Activated T-cell treated with anti-CD3 and anti-CD28 coated beads, Interleukin-2, amount 50 U/mL, for 4 hours (primary cell): Measurements from ENCODE around the gene ATF1. TPM values are rescaled to one million over a fixed set of nuclear protein-coding genes. Genes with fewer than 3 reads are reported as not detected.
"Not testable (repeated sequence)": the region's sequence is repeated elsewhere in the genome, so short reads cannot be mapped to it uniquely, and the experiment has no call there.

Experiments
- ATAC-seq, 2 donors: fragments of 200-7000 bp; cut with Tn5 transposase; one replicate each; pipeline ENCODE4 v1.10.0; 2021
- DNase-seq: peaks from one replicate; pipeline ENCODE4 v3.0.0-alpha.2; 2020
- H3K27me3 Mint-ChIP-seq: one replicate; pipeline ENCODE4 v1.8.0; 2021; ENCODE audit warnings: low read depth, mixed read lengths
- H3K36me3 Mint-ChIP-seq: one replicate; pipeline ENCODE4 v1.8.0; 2022; ENCODE audit warnings: mixed read lengths; ENCODE audit not compliant: insufficient read depth
- H3K4me1 Mint-ChIP-seq: one replicate; pipeline ENCODE4 v1.8.0; 2021; ENCODE audit warnings: low read depth, mixed read lengths
- H3K4me3 Mint-ChIP-seq: one replicate; pipeline ENCODE4 v1.8.0; 2021; ENCODE audit warnings: mild to moderate bottlenecking, moderate library complexity, mixed read lengths
- H3K9me3 Mint-ChIP-seq: one replicate; pipeline ENCODE4 v1.8.0; 2021; ENCODE audit warnings: mixed read lengths
- total RNA-seq, 3 donors: library from RNA; stranded (reverse); gene quantifications; one replicate each; pipeline ENCODE4 v1.2.1, GENCODE V29; 2021

ATF1 gene
- total RNA-seq, 3 donors from 2014 or later = 55.5 to 72.6 (median 60.8) TPM

DNA sequence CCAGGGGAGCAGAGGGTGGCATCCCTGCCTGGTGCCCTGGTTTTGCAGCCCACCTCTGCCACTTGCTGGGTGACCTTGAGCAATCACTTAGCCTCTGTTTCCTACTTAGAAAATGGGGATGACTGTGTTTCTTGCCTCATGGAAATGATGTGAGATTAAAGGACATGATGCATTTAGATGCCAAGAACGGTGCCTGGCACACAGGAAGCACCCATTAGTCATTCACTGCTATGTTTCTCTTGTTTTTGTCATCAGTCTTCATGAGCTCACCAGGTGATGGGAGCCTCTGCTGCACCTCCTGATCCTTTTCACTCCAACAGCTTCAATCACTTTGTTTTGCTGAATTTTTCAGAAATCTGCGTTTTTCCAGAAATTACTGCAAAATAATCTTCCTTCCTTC lies 23.6 kb upstream of the ATF1 start:
- ATAC-seq (no peak), DNase-seq (no peak)
- H3K27me3 Mint-ChIP-seq = no peaks in the 10 kb centered on the region
- peaks cover 48% of the 10 kb centered on the region for H3K36me3 Mint-ChIP-seq
- H3K4me3 Mint-ChIP-seq = no peak overlapping the region
- no peaks in the 10 kb centered on the region for H3K4me1 Mint-ChIP-seq
- H3K9me3 Mint-ChIP-seq = no peaks in the 10 kb centered on the region

DNA sequence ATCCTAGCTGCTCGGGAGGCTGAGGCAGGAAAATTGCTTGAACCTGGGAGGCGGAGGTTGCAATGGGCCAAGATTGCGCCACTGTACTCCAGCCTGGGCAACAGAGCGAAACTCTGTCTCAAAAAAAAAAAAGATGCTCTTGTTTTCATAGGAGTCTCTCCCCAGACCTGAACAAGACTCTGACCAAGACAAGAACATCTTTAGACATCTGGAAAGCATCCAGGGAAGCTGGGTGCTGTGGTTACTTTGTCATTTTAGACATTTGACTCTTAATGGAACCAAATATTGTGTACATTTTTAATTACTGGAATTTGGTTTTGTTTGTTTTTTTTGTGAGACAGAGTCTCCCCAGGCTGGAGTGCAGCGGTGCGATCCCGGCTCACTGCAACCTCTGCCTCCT lies 21.1 kb upstream of the ATF1 start:
- no peaks in the 10 kb centered on the region for H3K4me1 Mint-ChIP-seq

DNA sequence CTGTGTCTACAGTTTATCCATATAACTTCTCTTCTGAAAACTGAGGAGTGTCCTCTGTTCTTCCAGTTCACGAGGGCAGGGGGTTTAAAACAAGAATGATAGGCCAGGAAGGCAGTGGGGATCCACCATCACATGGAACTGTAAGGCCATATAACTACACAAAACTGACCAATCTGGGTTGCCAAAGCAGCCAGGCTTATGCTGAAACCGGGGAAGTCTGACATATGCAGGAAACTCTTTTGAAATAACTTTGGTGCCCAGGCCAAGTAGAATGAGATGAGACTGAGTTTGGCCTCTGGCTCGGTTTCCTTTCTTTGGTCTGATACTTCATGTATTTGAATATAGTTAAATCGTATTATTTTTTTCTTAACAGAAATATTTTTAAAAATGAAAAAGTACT lies 18.0 kb upstream of the ATF1 start:
- ATAC-seq (no peak), DNase-seq (no peak)
- H3K9me3 Mint-ChIP-seq = no peaks in the 10 kb centered on the region
- no peak overlapping the region for H3K4me3 Mint-ChIP-seq
- H3K36me3 Mint-ChIP-seq = peaks cover 42% of the 10 kb centered on the region
- H3K27me3 Mint-ChIP-seq = no peaks in the 10 kb centered on the region
- H3K4me1 Mint-ChIP-seq = no peaks in the 10 kb centered on the region

More for the DNA sequence above, 21.1 kb upstream of the ATF1 start:
- peaks cover 48% of the 10 kb centered on the region for H3K36me3 Mint-ChIP-seq
- no peak overlapping the region for H3K4me3 Mint-ChIP-seq
- H3K27me3 Mint-ChIP-seq = no peaks in the 10 kb centered on the region
- ATAC-seq = no peak
- no peaks in the 10 kb centered on the region for H3K9me3 Mint-ChIP-seq
- no peak for DNase-seq

DNA sequence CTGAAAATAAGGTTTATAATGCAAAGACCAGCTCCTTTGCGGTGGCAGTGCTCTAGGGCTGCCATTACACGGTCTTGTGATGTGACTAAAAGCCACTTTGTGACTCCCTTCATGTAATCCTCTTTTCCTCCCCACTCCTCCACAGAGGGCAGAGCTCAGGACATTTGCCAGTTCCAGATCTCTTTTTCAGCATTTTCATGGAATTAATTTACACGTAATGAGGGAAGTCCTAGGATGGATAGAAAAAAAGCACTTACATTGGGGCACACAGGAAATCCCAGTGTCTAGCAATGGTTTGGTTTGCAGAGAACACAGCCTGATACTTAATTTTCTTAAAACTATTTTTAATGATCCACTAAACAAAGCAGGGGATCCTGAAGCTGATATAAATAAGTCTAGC lies 17.5 kb upstream of the ATF1 start:
- DNase-seq = no peak
- Mint-ChIP-seq H3K4me3 (no peak overlapping the region), H3K4me1 (no peaks in the 10 kb centered on the region), H3K9me3 (no peaks in the 10 kb centered on the region), H3K27me3 (no peaks in the 10 kb centered on the region), H3K36me3 (peaks cover 36% of the 10 kb centered on the region)
- ATAC-seq = no peak

DNA sequence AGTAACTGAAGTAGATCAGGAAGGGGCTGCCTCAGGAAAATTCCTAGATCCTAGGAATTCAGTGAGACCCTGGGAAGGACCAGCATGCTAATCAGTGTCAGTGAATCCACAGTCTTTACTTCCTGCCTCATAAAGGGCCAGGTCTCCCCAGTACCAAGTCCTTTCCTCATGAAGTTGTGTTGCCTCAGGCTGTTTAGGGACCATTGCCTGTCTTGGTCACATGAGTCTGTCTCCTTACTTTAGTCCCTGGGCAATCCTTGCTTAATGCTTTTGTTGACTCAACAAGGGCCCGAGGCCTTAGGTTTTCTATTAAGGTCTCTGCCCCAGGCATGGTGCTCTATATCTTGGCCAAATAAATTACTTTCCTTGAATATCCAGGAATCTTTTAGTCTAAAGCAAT lies 16.1 kb upstream of the ATF1 start:
- no peaks in the 10 kb centered on the region for H3K9me3 Mint-ChIP-seq
- H3K4me1 Mint-ChIP-seq = no peaks in the 10 kb centered on the region
- H3K36me3 Mint-ChIP-seq = peaks cover 29% of the 10 kb centered on the region
- no peak overlapping the region for H3K4me3 Mint-ChIP-seq
- DNase-seq (no peak), ATAC-seq (no peak)
- no peaks in the 10 kb centered on the region for H3K27me3 Mint-ChIP-seq

DNA sequence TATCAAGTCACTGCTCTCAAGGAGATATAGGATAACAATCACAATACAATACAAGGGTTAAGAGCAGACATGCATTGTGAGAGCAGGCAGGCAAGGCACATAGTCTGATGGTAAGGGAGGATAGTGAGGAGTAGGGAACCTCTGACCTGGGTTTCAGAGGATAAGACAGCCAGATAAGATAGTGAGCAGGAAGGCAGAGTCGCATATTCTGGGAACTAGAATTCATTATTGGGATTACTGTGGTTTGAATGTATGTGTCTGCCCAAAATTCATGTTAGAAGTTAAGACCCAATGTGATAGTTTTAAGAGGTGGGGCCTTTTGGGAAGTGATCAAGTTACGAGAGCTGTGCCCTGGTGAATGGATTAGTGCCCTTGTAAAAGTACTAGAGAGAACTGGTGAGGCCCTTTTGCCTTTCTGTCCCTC lies 14.4 kb upstream of the ATF1 start:
- peaks cover 24% of the 10 kb centered on the region for H3K36me3 Mint-ChIP-seq
- H3K4me3 Mint-ChIP-seq = no peak overlapping the region
- H3K9me3 Mint-ChIP-seq = no peaks in the 10 kb centered on the region
- no peak for ATAC-seq
- H3K4me1 Mint-ChIP-seq = no peaks in the 10 kb centered on the region
- no peaks in the 10 kb centered on the region for H3K27me3 Mint-ChIP-seq
- DNase-seq = no peak

DNA sequence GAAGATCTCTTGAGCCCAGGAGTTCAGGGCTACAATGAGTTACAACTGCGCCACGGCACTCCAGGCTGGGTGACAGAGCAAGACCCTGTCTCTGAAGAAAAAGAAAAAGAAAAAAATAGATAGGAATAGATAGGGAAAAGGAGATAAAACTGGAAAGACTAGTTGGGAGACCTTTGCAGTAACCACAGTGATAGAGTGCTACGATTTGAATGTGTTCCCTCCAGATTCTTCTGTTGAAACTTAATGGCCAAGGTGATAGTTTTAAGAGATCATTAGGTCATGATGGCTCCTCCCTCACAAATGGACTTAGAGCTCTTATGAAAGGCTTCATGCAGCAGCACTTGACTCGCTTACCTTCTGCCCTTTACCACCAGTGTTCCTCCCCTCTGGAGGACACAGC lies 13.5 kb upstream of the ATF1 start:
- DNase-seq (no peak), ATAC-seq (no peak)
- no peaks in the 10 kb centered on the region for H3K9me3 Mint-ChIP-seq
- H3K4me3 Mint-ChIP-seq = no peak overlapping the region
- H3K4me1 Mint-ChIP-seq = no peaks in the 10 kb centered on the region
- H3K36me3 Mint-ChIP-seq = peaks cover 23% of the 10 kb centered on the region
- H3K27me3 Mint-ChIP-seq = no peaks in the 10 kb centered on the region

DNA sequence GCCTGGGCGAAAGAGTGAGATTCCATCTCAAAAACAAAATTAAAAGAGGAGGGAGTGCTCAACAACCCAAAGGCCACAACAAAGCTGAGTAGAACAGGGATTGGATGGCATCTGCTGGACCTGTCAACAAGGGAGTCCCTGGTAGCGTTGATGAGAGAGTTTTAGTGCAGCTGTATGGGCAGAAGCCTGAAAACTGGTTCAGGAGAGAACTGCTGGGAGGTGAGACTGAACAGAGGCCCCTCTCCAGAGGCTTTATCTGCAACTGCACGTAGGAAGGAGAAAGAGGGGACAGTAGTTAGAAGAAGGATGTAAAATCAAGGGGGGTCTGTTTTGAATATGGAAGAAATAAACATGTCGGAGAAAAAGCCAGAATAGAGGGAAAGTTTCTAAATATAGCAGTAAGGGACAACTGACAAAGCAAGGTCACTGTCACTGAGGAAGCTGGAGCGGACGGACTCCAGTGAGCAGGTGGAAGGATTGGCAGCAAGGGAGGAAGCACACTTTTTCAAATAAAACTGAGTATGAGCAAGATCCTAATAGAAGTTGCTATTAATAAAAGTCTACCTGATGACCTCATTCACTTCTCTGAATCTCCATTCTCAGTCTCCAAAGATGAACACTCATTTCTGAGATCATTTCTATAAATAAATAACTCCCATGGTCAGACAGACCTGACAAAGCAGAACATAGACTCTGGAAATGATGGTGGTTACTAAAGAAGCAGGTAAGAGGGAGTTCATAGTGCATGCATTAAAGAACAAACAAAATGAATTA lies 11.8 kb upstream of the ATF1 start:
- DNase-seq = no peak
- no peak for ATAC-seq
- Mint-ChIP-seq H3K36me3 (peaks cover 16% of the 10 kb centered on the region), H3K4me1 (no peaks in the 10 kb centered on the region), H3K9me3 (no peaks in the 10 kb centered on the region), H3K27me3 (no peaks in the 10 kb centered on the region), H3K4me3 (no peak overlapping the region)

DNA sequence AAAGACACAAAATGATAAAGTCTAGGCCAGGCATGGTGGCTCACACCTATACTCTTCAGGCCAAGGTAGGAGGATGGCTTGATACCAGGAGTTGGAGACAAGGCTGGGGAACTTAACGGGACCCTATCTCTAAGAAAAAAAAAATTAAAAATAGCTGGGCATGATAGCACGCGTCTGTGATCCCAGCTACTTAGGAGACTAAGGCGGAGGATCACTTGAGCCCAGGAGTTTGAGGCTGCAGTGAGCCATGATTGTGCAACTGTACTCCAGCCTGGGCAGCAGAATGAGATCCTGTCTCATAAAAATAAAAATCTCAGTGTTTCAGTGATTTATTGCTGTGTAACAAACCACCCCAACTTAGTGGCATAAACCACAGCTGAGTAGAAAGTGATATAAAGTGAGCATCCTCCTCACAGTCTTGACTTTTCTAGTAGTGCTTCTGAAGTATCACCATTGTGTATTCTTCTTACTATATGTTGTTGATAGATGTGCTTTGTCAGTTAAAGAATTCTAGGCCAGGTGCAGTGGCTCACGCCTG lies 10.6 kb upstream of the ATF1 start:
- Mint-ChIP-seq H3K27me3 (no peaks in the 10 kb centered on the region), H3K9me3 (no peaks in the 10 kb centered on the region), H3K36me3 (peaks cover 10% of the 10 kb centered on the region), H3K4me3 (no peak overlapping the region), H3K4me1 (no peaks in the 10 kb centered on the region)
- ATAC-seq = no peak
- DNase-seq = no peak

DNA sequence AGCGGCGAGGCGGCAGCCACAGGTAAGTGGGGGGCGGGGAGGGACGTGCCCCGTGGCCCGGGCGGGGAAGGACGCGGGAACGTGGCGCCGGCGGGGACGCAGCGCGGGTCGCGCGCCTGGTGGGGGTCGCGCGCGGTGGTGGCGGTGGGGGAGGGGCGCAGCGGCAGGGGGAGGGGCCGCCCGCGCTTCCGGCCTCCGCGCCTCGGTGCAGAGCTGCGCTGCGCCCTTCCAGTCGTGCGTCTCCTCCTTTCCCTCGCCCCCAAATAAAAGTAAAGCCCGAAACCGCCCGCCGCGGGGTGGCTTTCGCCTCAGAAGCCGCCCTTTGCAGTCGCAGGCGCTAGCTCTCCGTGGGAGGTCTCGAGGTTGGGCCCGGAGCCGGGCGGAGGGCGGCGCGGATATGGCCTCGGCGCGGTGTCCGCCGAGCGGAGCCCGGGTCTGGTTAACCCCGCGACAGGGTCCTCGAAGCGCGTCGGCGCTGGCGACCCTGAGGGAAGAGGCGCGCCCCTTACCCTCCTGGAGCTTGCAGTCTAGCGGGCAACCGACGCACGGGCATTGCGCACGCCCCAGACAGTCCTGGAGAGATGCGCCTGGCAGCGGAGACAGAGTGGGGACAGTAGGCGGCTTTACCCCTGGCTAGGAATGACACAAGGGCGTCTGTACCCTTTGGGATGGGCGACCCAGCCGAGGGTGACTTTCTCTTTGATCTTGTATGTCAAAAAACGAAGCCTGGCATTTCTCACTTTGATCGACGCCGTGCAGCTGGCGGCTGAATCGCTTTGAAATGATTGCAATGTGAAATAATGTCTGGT lies 589 bp downstream of the ATF1 start:
- DNase-seq (peak; percentile 75), ATAC-seq (peak; percentile 69 to 73)
- no peaks in the 10 kb centered on the region for H3K36me3 Mint-ChIP-seq
- H3K27me3 Mint-ChIP-seq = no peaks in the 10 kb centered on the region
- H3K4me1 Mint-ChIP-seq = peaks cover 36% of the 10 kb centered on the region
- H3K9me3 Mint-ChIP-seq = no peaks in the 10 kb centered on the region
- H3K4me3 Mint-ChIP-seq = peak overlapping the region; percentile 83

DNA sequence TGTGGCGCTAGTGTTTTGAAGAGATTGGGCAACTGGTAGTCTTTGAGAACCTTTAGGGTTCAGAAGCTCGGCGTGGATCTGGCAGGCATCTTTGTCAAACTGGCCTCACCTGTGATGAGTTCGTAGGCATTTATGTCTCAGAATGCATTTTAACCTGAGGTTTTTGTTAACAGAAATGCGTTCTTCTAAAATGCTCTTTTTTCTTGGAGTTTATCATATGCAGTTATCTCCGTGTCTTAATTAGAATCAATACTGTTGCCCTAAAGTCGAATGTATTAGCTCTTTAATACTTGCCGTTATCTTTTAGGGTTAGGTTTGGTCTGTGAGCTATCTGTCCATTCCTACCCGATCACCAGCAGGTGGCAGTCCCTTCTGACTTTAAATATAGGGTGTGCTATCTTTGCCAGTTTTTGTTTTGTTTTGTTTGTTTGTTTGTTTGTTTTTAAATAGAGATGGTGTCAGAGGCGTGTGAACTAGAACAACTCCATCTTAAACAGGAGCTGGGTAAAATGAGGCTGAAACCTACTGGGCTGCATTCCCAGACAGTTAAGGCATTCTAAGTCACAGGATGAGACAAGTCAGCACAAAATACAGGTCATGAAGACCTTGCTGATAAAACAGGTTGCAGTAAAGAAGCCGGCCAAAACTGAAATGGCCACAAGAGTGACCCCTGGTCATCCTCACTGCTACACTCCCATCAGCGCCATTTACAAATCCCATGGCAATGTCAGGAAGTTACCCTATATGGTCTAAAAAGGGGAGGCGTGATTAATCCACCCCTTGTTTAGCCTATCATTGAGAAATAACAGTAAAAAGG lies 1.4 kb downstream of the ATF1 start:
- Mint-ChIP-seq H3K4me3 (peak overlapping the region; percentile 83), H3K36me3 (no peaks in the 10 kb centered on the region), H3K4me1 (peaks cover 36% of the 10 kb centered on the region), H3K27me3 (no peaks in the 10 kb centered on the region), H3K9me3 (no peaks in the 10 kb centered on the region)
- DNase-seq (peak; percentile 16), ATAC-seq (no peak)

DNA sequence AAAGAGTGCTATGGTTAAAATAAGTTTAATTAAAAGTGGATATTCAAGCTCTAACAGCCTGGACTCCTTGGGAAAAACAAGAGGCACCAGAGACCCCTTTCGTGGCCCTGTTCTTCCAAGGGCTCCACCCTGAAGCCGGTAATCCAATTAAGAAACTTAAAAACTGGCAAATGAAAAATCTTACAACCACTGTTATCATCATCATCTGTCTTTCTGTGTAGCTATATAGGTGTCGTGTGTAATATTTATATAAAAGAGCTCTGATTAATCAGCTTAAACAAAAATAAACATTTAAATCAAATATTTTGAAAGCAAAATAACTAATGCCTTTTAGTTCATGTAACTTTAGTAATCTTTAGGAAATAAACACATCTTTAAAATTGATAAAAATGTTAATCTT lies 4.5 kb downstream of the ATF1 start:
- Mint-ChIP-seq H3K4me1 (peaks cover 27% of the 10 kb centered on the region), H3K4me3 (no peak overlapping the region), H3K27me3 (no peaks in the 10 kb centered on the region), H3K36me3 (peaks cover 10% of the 10 kb centered on the region), H3K9me3 (no peaks in the 10 kb centered on the region)
- ATAC-seq (no peak), DNase-seq (no peak)

DNA sequence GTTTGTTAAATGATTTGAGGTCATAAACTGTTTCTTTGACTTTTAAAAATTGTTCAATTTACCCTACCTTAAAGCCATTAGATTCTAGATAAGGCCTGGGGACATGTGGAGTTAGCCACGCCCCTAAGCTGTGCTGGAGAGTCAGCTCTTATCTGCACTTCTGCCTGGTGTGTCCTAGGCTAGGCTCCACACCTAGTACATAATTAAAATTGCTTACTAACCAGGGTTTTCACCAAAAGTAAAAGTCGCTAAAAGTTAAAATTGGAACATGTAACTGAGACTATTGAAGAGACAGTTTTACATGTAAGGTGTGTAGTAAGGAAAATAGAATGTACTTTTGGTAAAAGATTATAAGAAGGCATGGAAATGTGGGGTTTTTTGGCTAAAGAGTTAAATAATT lies 4.9 kb downstream of the ATF1 start:
- not testable (repeated sequence) for DNase-seq, ATAC-seq, H3K4me3 Mint-ChIP-seq, H3K27me3 Mint-ChIP-seq, H3K36me3 Mint-ChIP-seq, H3K9me3 Mint-ChIP-seq
- peaks cover 26% of the 10 kb centered on the region for H3K4me1 Mint-ChIP-seq

DNA sequence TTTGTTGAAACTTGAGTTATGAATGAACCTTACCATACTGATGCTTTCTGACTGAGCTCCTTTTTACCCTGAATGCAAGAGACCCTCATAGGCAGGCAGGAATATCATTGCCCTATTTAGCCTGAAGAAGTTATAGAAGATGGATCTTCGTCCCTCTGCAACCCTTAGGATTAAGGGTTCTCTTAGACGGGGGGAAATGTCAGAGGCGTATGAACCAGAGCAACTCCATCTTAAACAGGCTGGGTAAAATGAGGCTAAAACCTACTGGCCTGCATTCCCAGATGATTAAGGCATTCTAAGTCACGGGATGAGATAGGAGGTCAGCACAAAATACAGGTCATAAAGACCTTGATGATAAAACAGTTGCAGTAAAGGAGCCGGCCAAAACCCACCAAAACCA lies 7.5 kb downstream of the ATF1 start:
- DNase-seq = no peak
- no peak overlapping the region for H3K4me3 Mint-ChIP-seq
- no peak for ATAC-seq
- H3K27me3 Mint-ChIP-seq = no peaks in the 10 kb centered on the region
- peaks cover 21% of the 10 kb centered on the region for H3K4me1 Mint-ChIP-seq
- H3K9me3 Mint-ChIP-seq = no peaks in the 10 kb centered on the region
- peaks cover 12% of the 10 kb centered on the region for H3K36me3 Mint-ChIP-seq
